Right renal pelvis (tissue), 4 donors: Measurements from ENCODE around the gene UFC1. TPM values are rescaled to one million over a fixed set of nuclear protein-coding genes. Genes with fewer than 3 reads are reported as not detected.

Experiments used
- DNase-seq, 4 donors: peaks; one replicate each; pipeline ENCODE4 v3.0.0-alpha.2; 2013; ENCODE audit warnings: low read depth in 4 of 4, low spot score in 3 of 4, missing footprints in 1 of 4
- polyA plus RNA-seq, 4 donors: library from polyadenylated mRNA; unstranded; fragments of 120-200 nt; gene quantifications; one replicate each; pipeline ENCODE4 v1.2.1, GENCODE V29; 2013; ENCODE audit not compliant: insufficient read length in 4 of 4

The UFC1 gene
- polyA plus RNA-seq, 4 donors, result 147 to 165 (median 159) TPM

DNA sequence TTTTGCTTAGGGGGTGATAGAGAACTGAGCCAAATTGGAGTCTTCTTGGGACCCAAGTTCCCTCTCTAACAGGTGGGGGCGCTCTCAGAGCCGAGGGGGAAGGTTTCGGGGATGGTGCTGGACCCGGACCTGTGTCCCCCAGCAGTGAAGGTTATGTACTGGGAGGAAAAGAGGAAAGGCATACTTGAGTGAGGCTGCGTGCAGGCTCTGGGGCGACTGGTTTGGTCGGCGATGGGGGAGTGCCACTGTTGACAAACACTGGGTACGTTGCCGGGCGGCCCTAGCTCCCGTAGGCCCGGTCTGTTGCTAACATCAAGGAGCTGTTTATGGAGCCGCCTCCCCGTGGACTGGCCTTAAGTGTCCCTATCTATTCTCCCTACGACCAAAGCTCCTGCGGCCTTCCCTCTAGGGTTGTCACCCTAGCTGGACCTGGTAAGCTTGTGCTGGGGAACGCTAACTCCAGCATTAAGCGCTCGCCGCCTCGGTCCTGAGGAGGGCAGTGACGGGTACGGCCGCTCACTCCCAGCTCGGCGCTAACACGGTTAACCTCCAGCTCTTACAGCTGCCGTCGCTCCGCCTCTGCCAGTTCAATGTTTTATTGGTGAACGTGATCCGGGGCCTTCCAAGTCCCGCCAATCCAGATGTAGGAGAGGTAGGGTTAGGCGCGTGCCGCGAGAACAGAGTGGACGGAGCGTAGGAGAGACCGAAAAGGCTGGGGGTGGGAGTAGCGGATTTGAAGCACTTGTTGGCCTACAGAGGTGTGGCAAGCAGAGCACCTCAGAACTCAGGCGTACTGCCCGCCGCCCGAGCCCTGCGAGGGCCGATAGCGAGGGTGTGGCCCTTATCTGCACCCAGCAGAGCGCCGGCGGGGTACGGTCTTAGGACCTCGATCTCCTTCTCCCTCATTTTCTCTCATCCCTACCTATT lies 12.2 kb downstream of the UFC1 start, which contains the start of gene PPOX:
Gene PPOX (plus strand): TSS at position 685 of the 927 bp plus-strand sequence. CDS start 422 bp downstream, outside the sequence.
- DNase-seq, result peak; percentile 91 to 98 (median 96)

DNA sequence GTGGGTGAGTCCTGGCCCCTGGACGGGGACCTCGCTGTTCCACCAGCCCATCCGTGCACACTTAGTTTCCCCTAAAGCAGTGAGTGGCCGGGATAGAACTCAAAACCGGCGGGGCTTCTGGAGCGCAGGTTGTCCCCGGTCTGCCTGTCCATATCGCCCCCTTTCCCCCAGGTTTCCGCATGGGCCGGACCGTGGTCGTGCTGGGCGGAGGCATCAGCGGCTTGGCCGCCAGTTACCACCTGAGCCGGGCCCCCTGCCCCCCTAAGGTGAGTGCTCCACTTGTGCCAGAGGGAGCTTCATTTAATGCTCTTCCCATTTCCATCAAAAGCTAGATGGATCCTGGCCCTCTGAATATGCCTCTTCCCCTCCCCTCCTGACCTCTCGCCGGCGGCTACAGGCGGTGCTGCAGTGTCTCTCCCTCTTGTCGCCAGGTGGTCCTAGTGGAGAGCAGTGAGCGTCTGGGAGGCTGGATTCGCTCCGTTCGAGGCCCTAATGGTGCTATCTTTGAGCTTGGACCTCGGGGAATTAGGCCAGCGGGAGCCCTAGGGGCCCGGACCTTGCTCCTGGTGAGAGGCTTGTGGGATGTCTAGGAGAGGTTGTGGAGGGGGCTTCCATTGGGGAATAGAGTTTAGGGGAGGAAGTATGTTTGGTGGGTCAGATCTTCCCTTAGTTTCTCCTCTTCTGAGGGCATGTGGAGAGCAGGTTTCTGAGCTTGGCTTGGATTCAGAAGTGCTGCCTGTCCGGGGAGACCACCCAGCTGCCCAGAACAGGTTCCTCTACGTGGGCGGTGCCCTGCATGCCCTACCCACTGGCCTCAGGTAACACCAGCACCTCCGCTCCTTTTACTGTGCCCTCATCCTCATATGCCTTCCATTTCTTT lies 13.1 kb downstream of the UFC1 start:
- DNase-seq, result no peak

DNA sequence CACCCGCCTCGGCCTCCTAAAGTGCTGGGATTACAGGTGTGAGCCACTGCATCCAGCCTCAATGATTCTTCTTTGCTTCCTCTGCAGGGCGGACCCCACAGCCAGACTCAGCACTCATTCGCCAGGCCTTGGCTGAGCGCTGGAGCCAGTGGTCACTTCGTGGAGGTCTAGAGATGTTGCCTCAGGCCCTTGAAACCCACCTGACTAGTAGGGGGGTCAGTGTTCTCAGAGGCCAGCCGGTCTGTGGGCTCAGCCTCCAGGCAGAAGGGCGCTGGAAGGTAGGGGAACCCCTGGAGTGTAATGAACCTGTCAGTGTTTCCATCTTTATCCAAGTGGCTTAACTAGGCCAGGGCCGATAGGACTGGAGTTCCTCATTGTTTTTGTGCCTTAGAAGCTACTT lies 15.1 kb downstream of the UFC1 start:
- no peak for DNase-seq

DNA sequence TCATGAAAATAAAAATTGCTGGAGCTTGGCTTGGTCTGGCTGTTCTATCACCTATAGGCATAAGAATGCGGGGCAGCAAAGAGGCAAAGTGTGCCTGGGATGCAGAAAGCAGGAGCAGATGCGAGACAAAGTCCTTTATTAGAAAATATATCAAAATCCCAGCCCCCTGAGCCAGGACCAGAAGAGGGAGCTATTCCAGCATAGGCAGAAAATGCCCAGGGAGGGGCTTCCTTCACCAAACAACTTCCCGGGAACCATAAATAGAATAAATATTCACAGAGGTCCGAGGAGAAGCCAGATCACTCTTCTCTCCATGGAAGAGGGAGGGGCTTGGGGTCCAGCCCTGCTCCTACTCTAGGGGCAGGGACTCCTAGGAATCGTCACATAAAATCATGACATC lies 17.4 kb downstream of the UFC1 start:
- no peak for DNase-seq

DNA sequence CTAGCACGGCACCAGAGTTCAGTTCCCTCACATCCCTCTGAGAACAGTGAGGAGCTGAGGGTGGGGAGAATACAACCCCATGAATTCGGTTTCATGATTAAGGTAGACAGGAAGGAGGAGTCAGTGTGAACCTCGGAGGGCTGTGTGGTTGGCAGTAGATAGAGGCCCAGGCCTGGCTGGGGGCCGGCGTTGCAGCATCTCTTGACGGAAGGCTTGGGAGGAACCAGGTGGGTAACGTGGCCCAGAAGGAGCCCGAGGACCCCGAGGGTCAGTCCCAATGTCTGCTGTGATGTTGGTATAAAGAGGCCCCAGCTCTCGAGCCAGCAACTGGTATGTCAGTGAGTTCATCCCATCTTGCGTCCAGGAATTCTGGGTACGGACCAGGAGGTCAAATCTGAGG lies 17.9 kb downstream of the UFC1 start:
- DNase-seq, result no peak

DNA sequence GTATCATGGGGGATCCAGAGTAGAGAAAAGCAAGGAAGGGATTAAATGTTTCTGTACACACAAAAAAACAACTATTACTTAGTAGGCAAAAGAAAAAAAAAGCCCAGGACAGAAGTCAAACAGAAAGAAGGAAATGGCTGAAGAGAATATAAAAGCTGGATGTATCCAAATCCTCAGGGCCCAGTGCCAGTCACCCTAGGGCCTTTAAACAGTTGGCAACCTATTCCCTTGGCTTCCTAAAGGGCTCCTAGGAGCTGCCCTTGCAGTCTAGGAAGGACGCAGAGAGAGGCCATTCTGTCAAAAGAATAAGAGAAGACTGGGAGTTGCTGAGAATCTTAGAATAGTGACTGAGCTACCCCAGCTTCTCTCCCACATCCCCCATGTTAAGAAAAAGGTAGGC lies 18.6 kb downstream of the UFC1 start:
- DNase-seq, result no peak

DNA sequence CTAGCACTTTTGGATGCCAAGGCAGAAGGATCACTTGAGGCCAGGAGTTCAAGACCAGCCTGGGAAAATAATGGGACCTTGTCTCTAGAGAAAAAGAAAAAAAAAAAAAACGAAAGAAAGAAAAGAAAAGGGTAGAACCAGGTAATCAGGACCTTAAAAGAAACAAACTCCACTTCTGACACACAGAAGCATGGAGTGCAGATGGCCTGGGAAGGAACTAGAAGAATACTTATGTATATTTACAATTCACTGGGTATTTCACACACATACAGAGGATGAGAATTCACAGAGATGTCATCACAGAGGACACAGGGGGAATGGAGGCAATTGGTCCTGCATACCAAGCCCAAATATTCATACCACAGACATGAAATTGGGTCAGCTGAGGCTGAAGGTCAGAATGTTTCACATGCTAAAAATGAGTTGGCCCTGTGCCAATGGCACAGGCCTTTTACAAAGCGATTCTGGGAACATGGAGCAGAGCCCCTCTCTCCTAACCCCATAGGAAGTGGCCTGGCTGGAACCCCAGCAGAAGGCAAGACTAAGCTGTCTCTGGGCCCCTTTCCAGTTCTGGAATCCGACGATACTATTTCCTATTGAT lies 19.1 kb downstream of the UFC1 start:
- DNase-seq, result no peak

DNA sequence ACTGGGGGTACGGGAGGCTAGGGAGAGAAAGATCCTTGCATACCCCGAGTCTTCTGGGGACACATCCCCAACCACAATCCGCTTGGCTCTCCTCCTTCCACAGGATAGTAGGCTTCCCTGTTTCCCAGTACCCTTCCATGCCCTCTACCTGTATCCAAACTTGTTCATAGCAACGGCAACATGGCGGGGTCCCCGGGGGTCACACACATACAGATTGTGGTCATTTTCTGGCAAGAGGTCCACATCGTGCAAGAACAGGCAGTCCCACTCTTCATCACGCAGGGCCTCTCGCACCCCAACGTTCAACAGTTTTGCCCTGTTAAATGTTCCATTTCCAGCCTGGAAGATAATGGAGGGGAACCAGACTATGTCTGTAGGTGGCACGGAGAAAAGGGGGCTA lies 19.9 kb downstream of the UFC1 start:
- DNase-seq, result no peak

DNA sequence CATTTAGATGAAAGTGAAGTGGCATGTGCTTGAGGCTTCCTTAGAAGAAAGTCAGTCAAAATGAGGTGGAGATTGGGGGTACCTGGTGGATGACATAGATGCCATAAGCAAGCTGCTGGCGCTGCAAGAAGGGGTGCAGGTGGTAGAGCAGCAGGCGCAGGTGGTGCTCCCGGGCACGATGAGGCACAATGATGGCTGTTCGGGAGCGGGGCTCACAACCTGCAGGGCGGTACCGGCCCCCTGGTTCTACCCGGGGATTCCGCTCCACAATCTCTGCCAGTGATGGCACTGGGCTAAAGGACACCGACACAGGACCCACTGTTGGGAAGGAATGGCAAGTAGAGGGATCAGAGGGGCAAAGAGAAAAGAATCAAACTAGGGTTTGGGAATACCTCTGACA lies 21.1 kb downstream of the UFC1 start:
- no peak for DNase-seq

DNA sequence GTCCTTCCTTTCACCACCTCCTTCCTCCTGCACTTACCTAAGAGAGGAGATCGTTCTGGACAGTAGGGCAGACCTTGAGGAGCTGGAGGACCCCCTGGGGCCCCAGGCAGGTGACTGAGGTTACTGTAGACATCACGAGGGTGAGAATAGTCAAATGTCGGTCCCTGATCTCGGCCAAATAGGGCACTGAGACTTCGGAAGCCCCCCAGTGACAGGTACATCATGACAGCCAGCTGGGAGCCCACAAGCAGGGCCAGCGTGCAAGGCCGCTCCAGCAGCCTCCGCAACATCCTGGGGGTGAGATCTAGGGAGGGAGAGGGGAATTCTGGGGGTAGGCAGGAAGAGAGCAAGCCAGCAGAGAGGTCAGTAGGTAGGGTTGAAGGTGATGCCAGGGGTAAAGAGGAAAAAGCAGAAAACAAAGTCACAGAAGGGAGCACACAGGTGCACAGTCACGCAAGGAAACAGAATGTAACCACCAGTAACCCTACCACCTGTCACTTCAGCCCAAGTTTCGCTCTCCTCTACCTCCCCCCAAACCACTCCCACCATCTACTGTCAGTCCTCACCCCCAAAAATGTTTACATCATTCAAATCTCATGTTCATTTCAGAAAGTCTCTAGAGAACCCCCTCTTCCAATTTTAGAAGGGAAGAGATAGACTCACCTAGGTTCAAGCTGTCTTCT lies 22.1 kb downstream of the UFC1 start:
- no peak for DNase-seq

DNA sequence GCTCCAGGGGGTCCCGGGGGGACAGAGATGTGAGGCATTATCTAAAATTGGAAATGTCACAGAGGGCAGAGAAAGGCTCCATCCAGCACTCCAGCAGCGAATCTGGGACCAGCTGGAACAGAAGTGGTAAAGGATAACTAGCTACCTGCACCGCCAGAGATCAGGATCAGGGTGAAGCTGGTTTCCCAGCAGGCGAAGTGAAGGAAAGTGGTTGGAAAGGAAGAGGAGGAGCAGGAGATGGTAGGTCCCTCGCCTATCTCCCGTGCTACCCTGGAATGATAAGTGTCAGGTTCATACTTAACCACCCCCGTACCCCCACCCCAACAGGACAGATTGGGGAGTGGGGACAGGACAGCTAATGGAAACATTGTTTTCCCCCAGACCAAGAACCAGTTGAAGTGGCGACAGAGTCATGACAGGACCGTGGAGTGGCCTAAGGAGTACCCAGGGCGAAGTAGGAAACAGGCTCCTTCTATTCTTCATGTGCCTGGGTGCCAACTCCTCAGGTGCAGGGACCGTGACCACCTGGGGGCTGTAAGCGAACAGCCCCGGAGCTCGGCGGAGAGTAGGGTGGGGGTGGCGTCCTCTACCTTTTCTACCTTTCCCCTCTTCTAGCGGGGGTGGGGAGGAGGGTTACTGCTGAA lies 22.8 kb downstream of the UFC1 start:
- no peak for DNase-seq

DNA sequence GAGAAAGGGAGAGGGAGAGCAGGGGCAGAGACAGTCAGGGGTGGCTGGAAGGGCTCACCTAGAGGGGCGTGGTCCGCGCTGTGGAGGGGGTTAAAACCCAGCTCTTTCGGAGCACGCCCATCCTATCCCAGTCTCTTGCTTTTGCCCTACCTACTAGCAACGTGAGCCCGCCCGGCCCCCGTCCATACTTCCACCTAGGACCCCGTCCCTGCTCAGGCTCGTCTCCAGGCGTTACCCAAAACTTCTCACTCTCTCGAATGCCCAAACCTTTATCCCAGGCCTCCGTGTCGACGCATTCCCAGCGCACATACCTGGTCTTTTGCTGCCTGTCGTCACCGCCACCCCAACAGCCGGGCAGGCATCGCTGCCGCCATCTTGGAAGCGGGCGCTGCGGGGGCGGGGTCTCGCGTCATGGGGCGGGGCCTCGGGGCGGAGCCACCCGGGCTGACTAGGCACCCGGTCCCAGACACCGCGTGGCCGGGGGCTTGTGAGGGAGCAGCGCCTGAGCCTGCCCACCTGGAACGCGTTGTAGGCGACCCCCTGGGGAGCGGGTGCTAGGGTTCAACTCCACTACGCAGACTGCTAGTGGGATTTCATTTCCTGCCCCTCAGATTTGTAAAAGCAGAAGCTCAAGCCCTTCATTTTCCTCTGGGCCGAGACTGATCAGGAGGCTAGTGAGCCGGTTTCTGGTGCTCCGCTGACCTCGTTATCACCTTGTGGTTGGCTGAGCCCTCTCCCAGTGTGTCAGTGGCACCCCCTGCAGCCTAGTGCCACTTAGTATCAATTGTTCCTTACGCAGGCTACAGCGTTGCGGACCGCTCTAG lies 23.5 kb downstream of the UFC1 start, which contains the start of gene B4GALT3:
Gene B4GALT3 (minus strand): TSS at position 396 of the 824 bp plus-strand sequence. CDS start 1,447 bp downstream, outside the sequence.
- DNase-seq, result peak in 1 of 4 donors; percentile 86

DNA sequence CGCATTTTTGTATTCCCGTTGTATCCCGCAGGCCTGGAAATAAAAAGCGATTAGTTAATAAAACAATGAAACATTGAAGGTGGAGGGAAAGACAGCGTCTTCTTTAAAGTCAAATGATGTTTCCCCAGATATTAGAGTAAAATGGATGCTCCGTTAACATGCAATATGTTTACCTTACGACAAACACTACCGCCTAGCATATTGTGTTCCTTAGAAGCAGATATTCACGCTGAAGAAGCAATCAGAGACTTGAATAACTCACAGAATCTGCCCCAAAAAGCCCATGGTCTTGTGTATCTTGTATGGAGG lies 24.1 kb downstream of the UFC1 start:
- DNase-seq, result no peak

DNA sequence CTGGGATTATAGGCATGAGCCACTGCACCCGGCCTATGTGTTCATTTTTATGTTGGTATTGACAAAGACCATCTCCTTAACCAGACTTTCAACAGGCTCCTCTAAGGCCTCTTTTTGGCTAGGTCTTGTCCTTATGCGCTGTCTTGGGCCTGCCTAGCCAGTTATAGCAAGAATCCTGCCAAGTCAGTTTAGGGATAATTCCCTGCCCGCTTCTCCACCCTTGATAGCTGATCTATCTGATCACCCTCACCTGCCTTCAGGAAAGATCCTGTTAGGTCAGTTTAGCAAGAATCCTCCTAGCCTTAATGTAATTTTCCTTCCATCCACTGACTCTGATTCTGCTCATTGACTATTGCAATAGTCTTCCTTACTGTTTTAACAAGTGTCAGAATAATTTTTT lies 25.9 kb downstream of the UFC1 start:
- no peak for DNase-seq

DNA sequence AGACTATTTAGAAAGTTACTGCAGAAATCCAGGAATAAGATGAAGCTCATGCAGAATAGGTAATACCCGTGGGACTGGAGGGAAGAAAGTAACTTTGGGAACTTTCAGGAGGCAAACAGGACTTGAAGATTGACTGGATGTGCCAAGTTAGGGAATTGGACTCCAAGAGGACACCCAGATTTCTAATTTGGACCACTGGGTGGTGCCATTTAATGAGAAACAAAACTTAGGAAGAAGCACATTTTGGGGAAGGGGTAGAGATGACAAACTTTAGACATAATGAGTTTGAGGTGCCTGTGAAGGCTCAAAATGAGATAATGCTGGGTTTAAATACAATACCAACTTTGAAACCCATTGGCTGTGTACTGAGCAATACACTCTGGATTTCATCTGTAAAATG lies 26.9 kb downstream of the UFC1 start:
- DNase-seq, result no peak

DNA sequence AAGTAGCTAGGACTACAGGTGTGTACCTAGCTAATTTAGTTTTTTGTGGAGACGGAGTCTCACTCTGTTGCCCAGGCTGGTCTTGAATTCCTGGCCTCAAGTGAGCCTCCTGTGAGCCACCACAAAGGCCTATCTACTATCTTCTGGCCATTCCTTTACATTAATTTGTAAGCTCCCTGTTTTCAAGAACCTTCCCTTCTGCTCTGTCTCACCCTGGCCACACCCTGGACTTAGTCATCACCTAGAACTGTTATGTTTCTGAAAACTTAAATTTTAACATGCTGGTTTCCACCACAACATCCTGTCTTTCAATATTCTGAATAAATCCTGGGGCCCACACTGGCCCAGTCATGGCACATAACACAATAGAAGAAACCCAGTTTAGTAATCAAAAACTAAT lies 28.4 kb downstream of the UFC1 start:
- DNase-seq, result no peak

DNA sequence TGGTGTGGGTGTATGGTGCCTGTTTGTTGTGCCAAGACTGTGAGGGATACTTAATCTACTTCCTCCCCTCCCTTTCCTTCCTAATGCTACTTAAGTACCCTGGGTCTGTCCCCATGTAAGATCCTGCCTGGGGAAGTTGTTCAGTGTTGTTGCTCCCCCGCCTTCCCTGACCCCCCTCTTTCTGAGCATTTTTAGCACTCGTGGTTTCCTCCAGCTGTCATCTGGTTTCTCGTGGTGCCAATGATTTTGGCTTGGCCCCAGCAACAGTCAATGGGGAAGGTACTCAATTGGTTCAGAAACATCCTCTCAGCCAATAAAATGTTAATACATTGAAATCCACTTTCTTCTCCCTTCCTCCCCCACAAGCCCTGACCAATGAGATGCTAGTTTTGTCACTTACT lies 31.5 kb downstream of the UFC1 start:
- no peak for DNase-seq

DNA sequence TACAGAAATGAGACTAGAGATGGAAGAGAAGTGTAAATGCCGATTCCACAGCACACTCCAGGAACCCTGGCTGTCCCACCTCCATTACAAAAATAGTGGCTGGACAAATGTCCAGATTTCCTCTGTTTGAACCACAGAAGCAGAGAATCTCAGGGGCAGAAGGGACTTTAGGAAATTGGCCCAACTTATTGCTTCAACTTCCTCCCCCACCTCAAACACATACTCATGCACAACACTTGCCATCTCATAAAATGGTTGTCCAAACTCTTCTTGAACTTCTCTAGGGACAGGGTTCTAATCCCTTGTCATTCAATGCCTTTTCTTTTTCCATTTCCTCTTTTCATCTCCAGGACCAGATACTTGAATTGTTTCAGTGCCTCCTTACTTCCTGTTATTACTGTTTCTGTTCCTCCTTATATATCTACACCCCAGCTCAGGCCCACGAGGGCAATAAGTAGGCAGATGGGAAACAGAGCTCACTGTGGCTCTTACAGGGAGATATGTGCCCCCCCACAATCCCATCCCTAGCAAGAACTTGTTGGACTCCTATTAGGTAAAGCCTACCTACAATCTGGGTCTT lies 32.0 kb downstream of the UFC1 start:
- no peak for DNase-seq

DNA sequence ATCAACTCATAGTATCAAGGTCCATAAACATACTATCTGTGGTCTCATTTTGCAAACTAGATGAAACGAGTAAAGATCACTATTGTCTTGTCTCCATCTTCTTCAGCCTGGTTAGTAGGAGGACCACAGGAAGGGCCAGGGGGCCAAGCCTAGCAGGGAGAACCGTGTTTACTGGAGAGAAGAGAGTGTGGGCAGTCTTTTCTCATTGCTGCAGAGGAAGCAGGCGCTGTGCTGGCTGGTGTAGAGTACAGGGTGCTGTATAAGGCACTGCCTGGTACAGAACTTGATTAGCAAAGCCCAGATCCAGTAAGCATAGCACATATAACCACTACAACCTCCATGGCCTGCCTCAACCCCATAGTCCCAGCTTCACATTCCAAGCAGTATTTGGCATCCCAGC lies 33.5 kb downstream of the UFC1 start:
- no peak for DNase-seq
